ENCODE data around the gene NFS1.

NFS1 gene

GRCh38 chr20:35742741-35743523 is 43.8 kb upstream of the NFS1 start:
- peak overlapping the region; percentile 96 for H3K9ac ChIP-seq (ENCODE audit: low read length)
- H3K9me3 ChIP-seq (replicated peaks; ENCODE audit: insufficient read depth, low read length), result no peaks in the 10 kb centered on the region
- H2AFZ ChIP-seq (ENCODE audit: low read length), result peak overlapping the region; percentile 60; the same call in 1 of the 2 replicates
- H3K79me2 ChIP-seq (ENCODE audit: low read length), result peaks cover 48% of the 10 kb centered on the region
- peak overlapping the region; percentile 78 for H3K4me2 ChIP-seq (ENCODE audit: low read depth, low read length)
- peak overlapping the region; percentile 79 for H3K4me3 ChIP-seq (ENCODE audit: low read length)
- no peak for TF ChIP-seq EZH2 (optimal IDR thresholded peaks at IDR 0.05; ENCODE audit: low read depth, low read length)
- TF ChIP-seq, protein P1, sequence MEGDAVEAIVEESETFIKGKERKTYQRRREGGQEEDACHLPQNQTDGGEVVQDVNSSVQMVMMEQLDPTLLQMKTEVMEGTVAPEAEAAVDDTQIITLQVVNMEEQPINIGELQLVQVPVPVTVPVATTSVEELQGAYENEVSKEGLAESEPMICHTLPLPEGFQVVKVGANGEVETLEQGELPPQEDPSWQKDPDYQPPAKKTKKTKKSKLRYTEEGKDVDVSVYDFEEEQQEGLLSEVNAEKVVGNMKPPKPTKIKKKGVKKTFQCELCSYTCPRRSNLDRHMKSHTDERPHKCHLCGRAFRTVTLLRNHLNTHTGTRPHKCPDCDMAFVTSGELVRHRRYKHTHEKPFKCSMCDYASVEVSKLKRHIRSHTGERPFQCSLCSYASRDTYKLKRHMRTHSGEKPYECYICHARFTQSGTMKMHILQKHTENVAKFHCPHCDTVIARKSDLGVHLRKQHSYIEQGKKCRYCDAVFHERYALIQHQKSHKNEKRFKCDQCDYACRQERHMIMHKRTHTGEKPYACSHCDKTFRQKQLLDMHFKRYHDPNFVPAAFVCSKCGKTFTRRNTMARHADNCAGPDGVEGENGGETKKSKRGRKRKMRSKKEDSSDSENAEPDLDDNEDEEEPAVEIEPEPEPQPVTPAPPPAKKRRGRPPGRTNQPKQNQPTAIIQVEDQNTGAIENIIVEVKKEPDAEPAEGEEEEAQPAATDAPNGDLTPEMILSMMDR (IDR thresholded peaks at IDR 0.05; ENCODE audit: low read length), result no peak
- TF ChIP-seq EZH2phosphoT487 (IDR thresholded peaks at IDR 0.05; ENCODE audit: low read length), result no peak
- H3K27ac ChIP-seq (ENCODE audit: low read length), result peak overlapping the region; percentile 92
- no peaks in the 10 kb centered on the region for H3K9me2 ChIP-seq (replicated peaks; ENCODE audit: insufficient read depth, low read length)
- peak; percentile 78 for DNase-seq
- H3K36me3 ChIP-seq (replicated peaks; ENCODE audit: insufficient read depth, low read length), result peaks cover 21% of the 10 kb centered on the region
- no peaks in the 10 kb centered on the region for H3K27me3 ChIP-seq (replicated peaks; ENCODE audit: insufficient read depth, low read length)
- H4K20me1 ChIP-seq (ENCODE audit: insufficient read depth, low read length), result peaks cover 32% of the 10 kb centered on the region
- peaks cover 14% of the 10 kb centered on the region for H3K4me1 ChIP-seq (ENCODE audit: low read length)
- H3F3A ChIP-seq (ENCODE audit: insufficient read depth, low read length), result peaks cover 25% of the 10 kb centered on the region

DNA sequence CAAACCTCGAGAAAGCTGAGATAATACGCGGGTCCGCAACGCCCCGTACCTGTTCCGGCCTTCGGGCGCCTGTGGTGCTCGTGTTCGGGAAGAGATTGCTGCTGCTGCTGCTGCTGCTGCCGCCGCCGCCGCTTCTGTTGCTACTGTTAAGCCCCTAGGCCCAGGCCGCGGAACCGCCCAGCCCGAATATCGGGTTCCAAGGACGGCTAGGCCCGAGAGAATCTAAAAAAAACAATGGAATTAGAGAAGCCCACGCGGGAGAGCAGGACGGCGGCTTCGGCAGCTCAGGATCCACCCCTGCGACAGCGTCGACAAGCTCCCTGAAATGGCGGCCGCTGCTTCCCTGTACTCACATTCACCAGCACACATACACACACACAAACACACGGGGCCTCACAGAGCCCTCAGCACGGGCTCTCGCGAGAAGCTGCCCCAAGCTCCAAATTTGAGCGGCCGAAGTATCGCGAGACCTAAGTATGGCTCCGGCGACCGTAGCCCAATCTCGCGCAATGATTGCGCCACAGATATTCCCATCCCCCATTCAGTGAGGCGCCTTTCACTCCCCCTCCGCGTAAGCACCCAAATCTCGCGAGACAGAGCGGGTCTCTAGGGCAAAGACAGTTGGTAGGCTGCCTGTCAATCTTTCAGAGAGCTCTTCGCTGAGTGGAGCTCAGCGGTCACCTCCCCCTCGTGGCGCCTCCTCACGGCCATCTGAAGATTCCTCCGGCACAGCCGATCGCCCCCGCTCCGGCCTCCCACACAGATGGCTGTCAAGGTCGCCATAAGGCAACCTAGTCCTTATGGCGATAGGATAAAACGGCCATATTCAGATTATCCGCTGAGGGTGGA is 43.0 kb upstream of the NFS1 start, which contains the start of gene RBM39:
RBM39 (minus strand) TSS at position 369 of the 849 bp plus-strand sequence. CDS start 1,386 bp downstream, outside the sequence.
- peaks cover 57% of the 10 kb centered on the region for H3K79me2 ChIP-seq (ENCODE audit: low read length)
- H2AFZ ChIP-seq (ENCODE audit: low read length), result no peak within 1 kb of the TSS
- H3K9me2 ChIP-seq (replicated peaks; ENCODE audit: insufficient read depth, low read length), result no peaks in the 10 kb centered on the region
- no peak for TF ChIP-seq EZH2 (optimal IDR thresholded peaks at IDR 0.05; ENCODE audit: low read depth, low read length)
- TF ChIP-seq, protein P1 (IDR thresholded peaks at IDR 0.05; ENCODE audit: low read length), result peak; percentile 15; the same call in 1 of the 2 replicates
- no peak for TF ChIP-seq EZH2phosphoT487 (IDR thresholded peaks at IDR 0.05; ENCODE audit: low read length)
- peak within 1 kb of the TSS; percentile 100 for H3K9ac ChIP-seq (ENCODE audit: low read length)
- H3K4me2 ChIP-seq (ENCODE audit: low read depth, low read length), result peak within 1 kb of the TSS; percentile 80
- H3F3A ChIP-seq (ENCODE audit: insufficient read depth, low read length), result peaks cover 25% of the 10 kb centered on the region
- peak; percentile 100 for DNase-seq
- peaks cover 34% of the 10 kb centered on the region for H4K20me1 ChIP-seq (ENCODE audit: insufficient read depth, low read length)
- H3K27me3 ChIP-seq (replicated peaks; ENCODE audit: insufficient read depth, low read length), result no peaks in the 10 kb centered on the region
- peaks cover 22% of the 10 kb centered on the region for H3K36me3 ChIP-seq (replicated peaks; ENCODE audit: insufficient read depth, low read length)
- peak within 1 kb of the TSS; percentile 93 for H3K27ac ChIP-seq (ENCODE audit: low read length)
- H3K9me3 ChIP-seq (replicated peaks; ENCODE audit: insufficient read depth, low read length), result no peaks in the 10 kb centered on the region
- H3K4me3 ChIP-seq (ENCODE audit: low read length), result peak within 1 kb of the TSS; percentile 93
- peaks cover 14% of the 10 kb centered on the region for H3K4me1 ChIP-seq (ENCODE audit: low read length)

DNA sequence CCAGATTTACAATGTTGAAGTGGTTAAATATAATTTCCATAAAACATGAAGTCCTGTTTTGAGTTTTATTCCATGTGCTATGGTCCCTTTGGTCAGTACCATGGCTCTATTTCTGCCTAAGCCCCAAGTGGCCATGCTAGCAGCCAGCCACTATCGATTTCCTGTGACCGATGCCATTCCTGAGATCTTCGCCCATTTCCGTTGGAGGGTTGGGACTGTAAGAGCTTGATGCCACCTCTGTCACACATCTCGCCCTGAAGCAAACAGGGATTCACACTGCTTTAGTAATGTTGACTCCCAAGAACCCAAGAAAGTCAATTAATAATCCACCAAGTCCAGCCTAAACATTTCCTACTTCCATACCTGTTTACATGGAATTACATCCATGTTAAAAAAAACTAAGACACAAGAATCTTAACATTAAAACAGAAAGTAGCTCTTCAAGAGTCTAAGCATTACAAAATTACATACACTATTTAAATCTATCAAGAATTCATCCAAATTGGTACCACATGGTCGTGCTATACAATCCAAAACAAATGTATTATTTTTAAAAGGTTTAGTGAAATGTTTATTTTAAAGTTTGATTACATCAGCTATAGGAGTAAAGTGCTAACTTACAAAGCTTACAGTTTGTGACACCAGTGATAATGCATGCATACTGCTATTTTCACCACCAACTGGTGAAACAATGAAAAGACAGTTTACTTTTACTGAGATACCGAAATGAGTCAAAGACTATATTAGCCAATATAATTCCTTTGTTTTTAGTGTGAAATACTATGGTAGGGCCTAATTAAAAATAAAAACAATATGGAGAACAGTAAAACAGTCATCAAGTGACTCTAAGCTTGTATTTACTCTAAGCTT is 40.4 kb upstream of the NFS1 start:
- peak; percentile 26 for DNase-seq
- Histone ChIP-seq H3K4me1 (ENCODE audit: low read length) (peaks cover 16% of the 10 kb centered on the region), H3K4me2 (ENCODE audit: low read depth, low read length) (peak overlapping the region; percentile 80), H3K27me3 (replicated peaks; ENCODE audit: insufficient read depth, low read length) (no peaks in the 10 kb centered on the region), H3K36me3 (replicated peaks; ENCODE audit: insufficient read depth, low read length) (peaks cover 25% of the 10 kb centered on the region), H3K79me2 (ENCODE audit: low read length) (peaks cover 83% of the 10 kb centered on the region), H4K20me1 (ENCODE audit: insufficient read depth, low read length) (peaks cover 54% of the 10 kb centered on the region), H2AFZ (ENCODE audit: low read length) (no peak overlapping the region), H3K9ac (ENCODE audit: low read length) (peak overlapping the region; percentile 100; the same call in 1 of the 2 replicates), H3K9me3 (replicated peaks; ENCODE audit: insufficient read depth, low read length) (no peaks in the 10 kb centered on the region), H3K27ac (ENCODE audit: low read length) (no peak overlapping the region), H3F3A (ENCODE audit: insufficient read depth, low read length) (peaks cover 31% of the 10 kb centered on the region), H3K4me3 (ENCODE audit: low read length) (peak overlapping the region; percentile 93), H3K9me2 (replicated peaks; ENCODE audit: insufficient read depth, low read length) (no peaks in the 10 kb centered on the region)
- TF ChIP-seq, protein P1 (IDR thresholded peaks at IDR 0.05; ENCODE audit: low read length), result peak; percentile 38
- no peak for TF ChIP-seq EZH2 (optimal IDR thresholded peaks at IDR 0.05; ENCODE audit: low read depth, low read length)
